Parathyroid adenoma (tissue), 2 donors: Measurements from ENCODE around the gene JMJD7.

ENCODE experiments used
- H2AFZ ChIP-seq: fragments of 300-600 bp; sonication (generic); one replicate; pipeline ENCODE4 v1.7.0; 2017; ENCODE audit warnings: antibody characterized with exemption, mild to moderate bottlenecking
- H3K27ac ChIP-seq: fragments of 300-600 bp; sonication (generic); one replicate; pipeline ENCODE4 v1.7.0; 2017
- H3K27me3 ChIP-seq: fragments of 300-600 bp; sonication (generic); one replicate; pipeline ENCODE4 v1.7.0; 2017; ENCODE audit warnings: low read length; ENCODE audit not compliant: control insufficient read depth, insufficient read depth
- H3K36me3 ChIP-seq: fragments of 300-600 bp; sonication (generic); one replicate; pipeline ENCODE4 v1.7.0; 2017; ENCODE audit warnings: low read length; ENCODE audit not compliant: control insufficient read depth, insufficient read depth
- H3K4me1 ChIP-seq: fragments of 300-600 bp; sonication (generic); one replicate; pipeline ENCODE4 v1.7.0; 2017; ENCODE audit warnings: control low read depth
- H3K4me2 ChIP-seq: fragments of 300-600 bp; sonication (generic); one replicate; pipeline ENCODE4 v1.7.0; 2017; ENCODE audit warnings: low read length
- H3K4me3 ChIP-seq: fragments of 300-600 bp; sonication (generic); one replicate; pipeline ENCODE4 v1.7.0; 2017; ENCODE audit warnings: low read depth, low read length
- H3K79me2 ChIP-seq: fragments of 300-600 bp; sonication (generic); one replicate; pipeline ENCODE4 v1.7.0; 2017; ENCODE audit warnings: control low read depth
- H3K9ac ChIP-seq: fragments of 300-600 bp; sonication (generic); one replicate; pipeline ENCODE4 v1.7.0; 2017; ENCODE audit warnings: mild to moderate bottlenecking
- H3K9me3 ChIP-seq: fragments of 300-600 bp; sonication (generic); one replicate; pipeline ENCODE4 v1.7.0; 2017; ENCODE audit warnings: low read length; ENCODE audit not compliant: control insufficient read depth
- CTCF ChIP-seq: fragments of 300-600 bp; sonication (generic); IDR thresholded peaks from one replicate; pipeline ENCODE4 v1.7.0; 2017; ENCODE audit warnings: antibody characterized with exemption, mild to moderate bottlenecking
- donor health status: primary hyperparathyroidism.

JMJD7 gene

GRCh38 chr15:41789662-41790061 lies 38.2 kb upstream of the JMJD7 start:
- TF ChIP-seq CTCF: no peak
- H3K27me3 ChIP-seq: no peaks in the 10 kb centered on the region
- no peak overlapping the region for H3K4me2 ChIP-seq
- H2AFZ ChIP-seq: no peak overlapping the region
- H3K4me1 ChIP-seq: peaks cover 3% of the 10 kb centered on the region
- peaks cover 2% of the 10 kb centered on the region for H3K79me2 ChIP-seq
- H3K9ac ChIP-seq: no peak overlapping the region
- H3K4me3 ChIP-seq: no peak overlapping the region
- no peak overlapping the region for H3K27ac ChIP-seq
- no peaks in the 10 kb centered on the region for H3K9me3 ChIP-seq
- no peaks in the 10 kb centered on the region for H3K36me3 ChIP-seq

GRCh38 chr15:41790169-41790568 lies 37.7 kb upstream of the JMJD7 start:
- no peak overlapping the region for H3K9ac ChIP-seq
- H3K36me3 ChIP-seq: no peaks in the 10 kb centered on the region
- no peak overlapping the region for H3K27ac ChIP-seq
- no peak overlapping the region for H3K4me3 ChIP-seq
- no peak for TF ChIP-seq CTCF
- no peak overlapping the region for H2AFZ ChIP-seq
- no peaks in the 10 kb centered on the region for H3K9me3 ChIP-seq
- H3K4me1 ChIP-seq: peaks cover 3% of the 10 kb centered on the region
- peaks cover 2% of the 10 kb centered on the region for H3K79me2 ChIP-seq
- no peaks in the 10 kb centered on the region for H3K27me3 ChIP-seq
- H3K4me2 ChIP-seq: no peak overlapping the region

- Histone ChIP-seq H2AFZ (no peak overlapping the region), H3K4me1 (peaks cover 3% of the 10 kb centered on the region), H3K4me2 (no peak overlapping the region), H3K36me3 (no peaks in the 10 kb centered on the region), H3K9me3 (no peaks in the 10 kb centered on the region), H3K79me2 (no peaks in the 10 kb centered on the region), H3K4me3 (no peak overlapping the region), H3K27me3 (no peaks in the 10 kb centered on the region), H3K9ac (no peak overlapping the region), H3K27ac (peak overlapping the region; percentile 22)
- TF ChIP-seq CTCF: no peak
Measured at GRCh38 chr15:41790756-41791546, 36.9 kb upstream of the JMJD7 start.

GRCh38 chr15:41791547-41791937 lies 36.4 kb upstream of the JMJD7 start:
- TF ChIP-seq CTCF: no peak
- no peak overlapping the region for H3K9ac ChIP-seq
- no peaks in the 10 kb centered on the region for H3K27me3 ChIP-seq
- H2AFZ ChIP-seq: no peak overlapping the region
- H3K4me2 ChIP-seq: no peak overlapping the region
- H3K4me1 ChIP-seq: peaks cover 3% of the 10 kb centered on the region
- H3K9me3 ChIP-seq: no peaks in the 10 kb centered on the region
- H3K36me3 ChIP-seq: no peaks in the 10 kb centered on the region
- no peaks in the 10 kb centered on the region for H3K79me2 ChIP-seq
- no peak overlapping the region for H3K4me3 ChIP-seq
- H3K27ac ChIP-seq: no peak overlapping the region

- H3K36me3 ChIP-seq: no peaks in the 10 kb centered on the region
- TF ChIP-seq CTCF: no peak
- peaks cover 3% of the 10 kb centered on the region for H3K4me1 ChIP-seq
- H3K9ac ChIP-seq: no peak overlapping the region
- no peaks in the 10 kb centered on the region for H3K79me2 ChIP-seq
- no peak overlapping the region for H3K27ac ChIP-seq
- no peaks in the 10 kb centered on the region for H3K9me3 ChIP-seq
- no peak overlapping the region for H2AFZ ChIP-seq
- H3K4me3 ChIP-seq: no peak overlapping the region
- no peaks in the 10 kb centered on the region for H3K27me3 ChIP-seq
- H3K4me2 ChIP-seq: no peak overlapping the region
Measured at GRCh38 chr15:41792000-41792637, 35.8 kb upstream of the JMJD7 start.
